Mucosa of descending colon (tissue), 3 donors: ENCODE results near the gene ALG8. TPM values are rescaled to one million over a fixed set of nuclear protein-coding genes. Genes with fewer than 3 reads are reported as not detected.
"Not testable (repeated sequence)": the region's sequence is repeated elsewhere in the genome, so short reads cannot be mapped to it uniquely, and the experiment has no call there.

Experiments used
- ATAC-seq: fragments of 200-7000 bp; cut with Tn5 transposase; one replicate; pipeline ENCODE4 v1.9.1; 2020; ENCODE audit warnings: mild to moderate bottlenecking, moderate library complexity
- DNase-seq, 3 donors: peaks; one replicate each; pipeline ENCODE4 v3.0.0-alpha.2; 2020
- H3K36me3 ChIP-seq: fragments of 200-600 bp; one replicate; pipeline ENCODE4 v1.8.0; 2021; ENCODE audit warnings: low read depth, mild to moderate bottlenecking
- H3K4me1 ChIP-seq: fragments of 200-600 bp; one replicate; pipeline ENCODE4 v1.8.0; 2021; ENCODE audit warnings: low read depth, mild to moderate bottlenecking
- H3K4me3 ChIP-seq: fragments of 200-600 bp; one replicate; pipeline ENCODE4 v1.8.0; 2021; ENCODE audit warnings: mild to moderate bottlenecking
- H3K9me3 ChIP-seq: fragments of 200-600 bp; one replicate; pipeline ENCODE4 v1.8.0; 2021; ENCODE audit warnings: mild to moderate bottlenecking
- CTCF ChIP-seq: fragments of 200-600 bp; IDR thresholded peaks from one replicate; pipeline ENCODE4 v1.8.0; 2022; ENCODE audit warnings: antibody characterized with exemption, mild to moderate bottlenecking
- intact Hi-C, 2 donors: fragments of 100-400 bp; cut with DNase I in 1 of 2; cut with micrococcal nuclease in 1 of 2; formaldehyde crosslinking; loops; one replicate each; pipeline versions ENCODE4 v1.11.0 to v1.11.1; 2022; cut with DNase I, micrococcal nuclease
- total RNA-seq, 3 donors: library from RNA; stranded (reverse); fragmentation: NEBNext Ultra II Directional in 2 of 3; extraction: Animal tissue kit (Norgen Biotek cat#: 25700) in 2 of 3; gene quantifications; one replicate each; pipeline versions ENCODE4 v1.2.1 to v1.2.4, GENCODE V29; 2021 to 2023
- donor health status: DM: no; HTN: no; CAD: no; lungs with moderate emphysema.
- donor health status: DM: no; HTN: no; CAD: no.
- donor health status: DM: no; HTN: yes; CAD: no.

The ALG8 gene
- total RNA-seq, 3 donors from 2014 or later: 24.3 to 32.7 (median 28.3) TPM

- ATAC-seq (no peak), DNase-seq (no peak)
- Histone ChIP-seq H3K36me3 (no peaks in the 10 kb centered on the region), H3K4me3 (no peak overlapping the region), H3K4me1 (no peaks in the 10 kb centered on the region), H3K9me3 (no peaks in the 10 kb centered on the region)
- TF ChIP-seq CTCF: no peak
- intact Hi-C loops: no loop called here
Measured at GRCh38 chr11:78062671-78063070, 76.8 kb downstream of the ALG8 start.

- TF ChIP-seq CTCF: no peak
- no peak for DNase-seq
- no peaks in the 10 kb centered on the region for H3K4me1 ChIP-seq
- no peak for ATAC-seq
- intact Hi-C loops: no loop called here
- H3K36me3 ChIP-seq: no peaks in the 10 kb centered on the region
- H3K4me3 ChIP-seq: no peak overlapping the region
- no peaks in the 10 kb centered on the region for H3K9me3 ChIP-seq
Measured at GRCh38 chr11:78061921-78062311, 77.5 kb downstream of the ALG8 start.

- no peak for ATAC-seq
- Histone ChIP-seq H3K9me3 (no peaks in the 10 kb centered on the region), H3K4me3 (no peak overlapping the region), H3K4me1 (no peaks in the 10 kb centered on the region), H3K36me3 (no peaks in the 10 kb centered on the region)
- intact Hi-C loops: no loop called here
- no peak for TF ChIP-seq CTCF
- DNase-seq: no peak
Measured at GRCh38 chr11:78061088-78061920, 78.1 kb downstream of the ALG8 start.

- H3K4me1 ChIP-seq: no peaks in the 10 kb centered on the region
- no peak for DNase-seq
- TF ChIP-seq CTCF: no peak
- no peaks in the 10 kb centered on the region for H3K9me3 ChIP-seq
- intact Hi-C loops: no loop called here
- H3K4me3 ChIP-seq: no peak overlapping the region
- H3K36me3 ChIP-seq: no peaks in the 10 kb centered on the region
- ATAC-seq: no peak
Measured at GRCh38 chr11:78060533-78060932, 78.9 kb downstream of the ALG8 start.

- intact Hi-C loops, H3K9me3 ChIP-seq, H3K36me3 ChIP-seq, H3K4me3 ChIP-seq, DNase-seq, ATAC-seq, H3K4me1 ChIP-seq: not testable (repeated sequence)
Measured at GRCh38 chr11:78059749-78060328, 79.6 kb downstream of the ALG8 start.

GRCh38 chr11:78057462-78058055 lies 81.9 kb downstream of the ALG8 start:
- intact Hi-C loops: no loop called here

More at GRCh38 chr11:78057462-78058055, 81.9 kb downstream of the ALG8 start:
- H3K9me3 ChIP-seq: no peaks in the 10 kb centered on the region
- H3K36me3 ChIP-seq: no peaks in the 10 kb centered on the region
- ATAC-seq: no peak
- DNase-seq: no peak
- no peak overlapping the region for H3K4me3 ChIP-seq
- no peak for TF ChIP-seq CTCF
- no peaks in the 10 kb centered on the region for H3K4me1 ChIP-seq
